ENCODE measurements around the gene CIZ1.

GRCh38 chr9:128163027-128163515, 28.3 kb downstream of the CIZ1 start:
- TF ChIP-seq POLR2AphosphoS5 (IDR thresholded peaks at IDR 0.05; ENCODE audit: insufficient read depth in 1 of 2, low read depth in 1 of 2): no peak
- TF ChIP-seq CTCF (IDR thresholded peaks at IDR 0.05): no peak
- TF ChIP-seq POLR2A (IDR thresholded peaks at IDR 0.05): no peak

Measured in vagina (tissue), 2 donors.